Measurements from ENCODE around the gene IGF1. TPM values are rescaled to one million over a fixed set of nuclear protein-coding genes. Genes with fewer than 3 reads are reported as not detected.

Gene IGF1
- total and polyA plus RNA-seq, 7 donors = 7.4 to 27.1 (median 15.6) TPM

GRCh38 chr12:102509123-102509626, 28.8 kb upstream of the IGF1 start:
- no peak for TF ChIP-seq CTCF (IDR thresholded peaks at IDR 0.05)
- DNase-seq = no peak
- Histone ChIP-seq H3K9me3 (peaks cover 0 to 3% (median 0%) of the 10 kb centered on the region in 4 donors), H3K27me3 (no peaks in the 10 kb centered on the region), H3K4me1 (no peaks in the 10 kb centered on the region), H3K4me3 (no peak overlapping the region), H3K36me3 (no peaks in the 10 kb centered on the region), H3K27ac (no peak overlapping the region)
- intact Hi-C loops (cut with DNase I) = no loop called here

GRCh38 chr12:102508052-102508451, 27.7 kb upstream of the IGF1 start:
- Histone ChIP-seq H3K27ac (no peak overlapping the region), H3K36me3 (no peaks in the 10 kb centered on the region), H3K9me3 (peaks cover 0 to 3% (median 0%) of the 10 kb centered on the region in 4 donors), H3K4me1 (no peaks in the 10 kb centered on the region), H3K4me3 (no peak overlapping the region), H3K27me3 (no peaks in the 10 kb centered on the region)
- no peak for DNase-seq
- intact Hi-C loops (cut with DNase I) = no loop called here
- TF ChIP-seq POLR2A (IDR thresholded peaks at IDR 0.05) (no peak), CTCF (IDR thresholded peaks at IDR 0.05) (no peak), POLR2AphosphoS5 (IDR thresholded peaks at IDR 0.05) (no peak), EP300 (IDR thresholded peaks at IDR 0.05) (no peak)

- no peak overlapping the region for H3K27ac ChIP-seq
- H3K4me3 ChIP-seq = no peak overlapping the region
- H3K36me3 ChIP-seq = no peaks in the 10 kb centered on the region
- intact Hi-C loops (cut with DNase I) = no loop called here
- TF ChIP-seq EP300 (IDR thresholded peaks at IDR 0.05) = no peak
- no peak for TF ChIP-seq POLR2A (IDR thresholded peaks at IDR 0.05)
- no peak for TF ChIP-seq POLR2AphosphoS5 (IDR thresholded peaks at IDR 0.05)
- TF ChIP-seq CTCF (IDR thresholded peaks at IDR 0.05) = no peak
- no peak for DNase-seq
- H3K4me1 ChIP-seq = no peaks in the 10 kb centered on the region
- H3K9me3 ChIP-seq = peaks cover 0 to 3% (median 0%) of the 10 kb centered on the region in 4 donors
- WGBS, 2 donors = 0% methylated on average over 2 of the region's 2 CpGs
- no peaks in the 10 kb centered on the region for H3K27me3 ChIP-seq
Observed at GRCh38 chr12:102507301-102507700, 26.9 kb upstream of the IGF1 start.

- 87 to 90% methylated on average over 2 of the region's 2 CpGs for WGBS, 2 donors
- intact Hi-C loops (cut with DNase I) = no loop called here
- no peaks in the 10 kb centered on the region for H3K4me1 ChIP-seq
- no peak for TF ChIP-seq POLR2AphosphoS5 (IDR thresholded peaks at IDR 0.05)
- no peak for TF ChIP-seq CTCF (IDR thresholded peaks at IDR 0.05)
- no peak for TF ChIP-seq EP300 (IDR thresholded peaks at IDR 0.05)
- TF ChIP-seq POLR2A (IDR thresholded peaks at IDR 0.05) = no peak
- H3K4me3 ChIP-seq = no peak overlapping the region
- no peaks in the 10 kb centered on the region for H3K27me3 ChIP-seq
- DNase-seq = no peak
- no peak overlapping the region for H3K27ac ChIP-seq
- no peaks in the 10 kb centered on the region for H3K36me3 ChIP-seq
- H3K9me3 ChIP-seq = no peaks in the 10 kb centered on the region
Observed at GRCh38 chr12:102504871-102505270, 24.5 kb upstream of the IGF1 start.

GRCh38 chr12:102504280-102504679, 23.9 kb upstream of the IGF1 start:
- 60 to 88% methylated on average over 2 of the region's 2 CpGs for WGBS, 2 donors
- no peaks in the 10 kb centered on the region for H3K27me3 ChIP-seq
- no peaks in the 10 kb centered on the region for H3K36me3 ChIP-seq
- no peaks in the 10 kb centered on the region for H3K4me1 ChIP-seq
- H3K27ac ChIP-seq = no peak overlapping the region
- H3K9me3 ChIP-seq = no peaks in the 10 kb centered on the region
- no peak for TF ChIP-seq POLR2AphosphoS5 (IDR thresholded peaks at IDR 0.05)
- TF ChIP-seq CTCF (IDR thresholded peaks at IDR 0.05) = no peak
- no peak for TF ChIP-seq POLR2A (IDR thresholded peaks at IDR 0.05)
- TF ChIP-seq EP300 (IDR thresholded peaks at IDR 0.05) = no peak
- H3K4me3 ChIP-seq = no peak overlapping the region
- intact Hi-C loops (cut with DNase I) = no loop called here
- no peak for DNase-seq
